ENCODE results near the gene SFMBT2. TPM values are rescaled to one million over a fixed set of nuclear protein-coding genes. Genes with fewer than 3 reads are reported as not detected.

The SFMBT2 gene
- total and polyA plus RNA-seq, 2 of the 13 experiments (the other 11 are each of a cell fraction or from before 2014, with no cell fraction given) = 0.01 to 0.02 TPM

DNA sequence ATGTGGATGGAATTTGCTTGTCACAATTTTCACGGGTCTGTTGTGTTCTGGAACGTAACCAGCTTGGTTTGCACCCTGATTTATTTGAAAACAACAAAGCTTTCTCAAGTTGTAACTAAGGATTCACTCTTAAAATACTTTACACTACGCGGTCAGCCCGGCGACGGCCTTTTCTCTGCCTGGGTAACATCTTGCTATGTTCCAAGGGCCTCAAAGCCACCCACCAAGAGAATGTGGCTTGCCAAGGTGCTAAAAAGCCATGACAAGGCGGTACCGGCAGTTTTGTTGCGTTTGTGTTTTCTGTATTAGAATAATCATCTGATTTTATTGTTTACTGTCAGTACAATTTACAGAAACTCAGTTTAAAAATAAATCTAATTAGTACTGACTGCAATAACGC lies 220.9 kb downstream of the SFMBT2 start:
- no peak for TF ChIP-seq ZNF552 (CRISPR knock-in tag; IDR thresholded peaks at IDR 0.05; ENCODE audit: borderline replicate concordance)
- TF ChIP-seq TEAD2 (CRISPR knock-in tag; IDR thresholded peaks at IDR 0.05) = no peak
- TF ChIP-seq HES4 (CRISPR knock-in tag; IDR thresholded peaks at IDR 0.05; ENCODE audit: borderline replicate concordance) = no peak
- no peak for TF ChIP-seq ZNF20 (CRISPR knock-in tag; IDR thresholded peaks at IDR 0.05)
- TF ChIP-seq HOXA9 (CRISPR knock-in tag; IDR thresholded peaks at IDR 0.05; ENCODE audit: borderline replicate concordance) = no peak
- TF ChIP-seq, protein P1, sequence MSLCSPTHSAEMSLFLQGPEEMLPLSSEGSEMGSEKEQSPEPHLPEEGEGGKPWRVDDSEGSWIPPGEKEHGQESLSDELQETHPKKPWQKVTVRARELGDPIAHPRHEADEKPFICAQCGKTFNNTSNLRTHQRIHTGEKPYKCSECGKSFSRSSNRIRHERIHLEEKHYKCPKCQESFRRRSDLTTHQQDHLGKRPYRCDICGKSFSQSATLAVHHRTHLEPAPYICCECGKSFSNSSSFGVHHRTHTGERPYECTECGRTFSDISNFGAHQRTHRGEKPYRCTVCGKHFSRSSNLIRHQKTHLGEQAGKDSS (CRISPR knock-in tag; IDR thresholded peaks at IDR 0.05; ENCODE audit: borderline replicate concordance, low read depth) = no peak
- no peak for TF ChIP-seq CEBPG (CRISPR knock-in tag; IDR thresholded peaks at IDR 0.05)
- TF ChIP-seq SKI (IDR thresholded peaks at IDR 0.05; ENCODE audit: partially characterized antibody) = no peak
- no peak for TF ChIP-seq SNRNP70 (IDR thresholded peaks at IDR 0.05; ENCODE audit: low read depth, low read length)
- TF ChIP-seq MAZ (IDR thresholded peaks at IDR 0.05; ENCODE audit: borderline replicate concordance, low read depth, low read length) = no peak
- no peak for TF ChIP-seq MAZ (CRISPR knock-in tag; IDR thresholded peaks at IDR 0.05; ENCODE audit: low read depth)
- no peak for TF ChIP-seq ZNF337 (CRISPR knock-in tag; IDR thresholded peaks at IDR 0.05; ENCODE audit: borderline replicate concordance, low read depth)
- no peak for TF ChIP-seq ZKSCAN5 (CRISPR knock-in tag; IDR thresholded peaks at IDR 0.05)
- TF ChIP-seq PHF5A (CRISPR knock-in tag; IDR thresholded peaks at IDR 0.05; ENCODE audit: low read depth, unreplicated experiment) = no peak
- no peak for TF ChIP-seq PAWR (CRISPR knock-in tag; IDR thresholded peaks at IDR 0.05; ENCODE audit: borderline replicate concordance)
- TF ChIP-seq SMAD3 (CRISPR knock-in tag; IDR thresholded peaks at IDR 0.05) = no peak
- TF ChIP-seq ASH2L (IDR thresholded peaks at IDR 0.05; ENCODE audit: insufficient read length, low read depth, low read length) = no peak
- CTCF ChIA-PET (ENCODE audit: low intra/inter-chr PET ratio, low total read pairs) = no interaction called here
- WGBS (ENCODE audit: low lambda C conversion rate) = 56% methylated on average over 11 of the region's 11 CpGs

More for the DNA sequence above, 220.9 kb downstream of the SFMBT2 start:
- Histone ChIP-seq H3K9ac (ENCODE audit: insufficient read depth, low read depth, low read length) (no peak overlapping the region), H3K79me2 (ENCODE audit: insufficient read depth, low read length) (no peaks in the 10 kb centered on the region), H2AFZ (ENCODE audit: low read length) (no peak overlapping the region), H3K4me3 (replicated peaks in 1 of 3; ENCODE audit: insufficient read depth in 1 of 3, low read depth in 2 of 3, low read length in 3 of 3) (no peak overlapping the region), H3K27me3 (ENCODE audit: control insufficient read depth in 1 of 2, insufficient read depth in 2 of 2, low read length in 2 of 2) (peaks cover 0 to 12% of the 10 kb centered on the region in 2 experiments; a peak in 1 of 5 replicates), H3K9me3 (ENCODE audit: low read length) (no peaks in the 10 kb centered on the region), H3K36me3 (replicated peaks in 1 of 2; ENCODE audit: control insufficient read depth in 1 of 2, insufficient read depth in 2 of 2, low read length in 2 of 2) (no peaks in the 10 kb centered on the region), H4K20me1 (ENCODE audit: insufficient read depth, low read length) (no peaks in the 10 kb centered on the region), H3K27ac (ENCODE audit: extremely low read length, insufficient read depth, low read length) (no peak overlapping the region), H3K4me2 (ENCODE audit: low read depth, low read length) (no peak overlapping the region), H3K4me1 (ENCODE audit: insufficient read depth, low read length) (peaks cover 4% of the 10 kb centered on the region; the same call in 1 of the 2 replicates)
- FAIRE-seq = no peak
- intact Hi-C loops (cut with micrococcal nuclease; ENCODE audit: unreplicated experiment) = no loop called here
- BruUV-seq (replicated peaks) = no TSS peak
- DNase-seq (ENCODE audit: low spot score) = no peak
- in situ Hi-C loops (cut with HindIII; ENCODE audit: extremely low pct_ligation_motif_present, low pct_unique_long_range_greater_than_20kb) = no loop called here
- POLR2A ChIA-PET = no interaction called here
- ATAC-seq = no peak

Data from HepG2 (cell line).